GM23338 (cell line): Measurements from ENCODE around the gene RFX6. TPM values are rescaled to one million over a fixed set of nuclear protein-coding genes. Genes with fewer than 3 reads are reported as not detected.

Source experiments
- ATAC-seq: fragments of 200-7000 bp; cut with Tn5 transposase; 3 replicates; pipeline ENCODE4 v1.9.1; 2020
- DNase-seq: peaks from one replicate; pipeline ENCODE4 v3.0.0-alpha.2; 2015; ENCODE audit warnings: low spot score
- H2AFZ ChIP-seq: fragments of 200-600 bp; sonication (generic); 2 replicates; pipeline ENCODE4 v1.8.0; 2016; ENCODE audit warnings: antibody characterized with exemption, mild to moderate bottlenecking, moderate library complexity
- H3F3A ChIP-seq: fragments of 200-600 bp; sonication (generic); replicated peaks from 2 replicates; pipeline ENCODE4 v1.8.0; 2017; ENCODE audit warnings: antibody characterized with exemption, mixed run types, low read depth
- H3K27ac ChIP-seq: fragments of 200-600 bp; sonication (generic); 2 replicates; pipeline ENCODE4 v1.6.1; 2016; ENCODE audit warnings: low read depth
- H3K27me3 ChIP-seq: fragments of 200-600 bp; sonication (generic); 2 replicates; pipeline ENCODE4 v1.8.0; 2016; ENCODE audit warnings: mild to moderate bottlenecking, mixed run types, moderate library complexity; ENCODE audit not compliant: insufficient read depth
- H3K36me3 ChIP-seq: fragments of 200-600 bp; sonication (generic); 2 replicates; pipeline ENCODE4 v1.8.0; 2016; ENCODE audit warnings: mild to moderate bottlenecking; ENCODE audit not compliant: insufficient read depth
- H3K4me1 ChIP-seq: fragments of 200-600 bp; sonication (generic); 2 replicates; pipeline ENCODE4 v1.8.0; 2016; ENCODE audit warnings: mild to moderate bottlenecking, moderate library complexity; ENCODE audit not compliant: insufficient read depth
- H3K4me2 ChIP-seq: fragments of 200-600 bp; sonication (generic); 2 replicates; pipeline ENCODE4 v1.7.1; 2017; ENCODE audit warnings: mixed run types
- H3K4me3 ChIP-seq: fragments of 200-600 bp; sonication (generic); 2 replicates; pipeline ENCODE4 v1.6.1; 2016; ENCODE audit warnings: mixed run types
- H3K79me2 ChIP-seq: fragments of 200-600 bp; sonication (generic); replicated peaks from 2 replicates; pipeline ENCODE4 v1.8.0; 2017; ENCODE audit warnings: mild to moderate bottlenecking; ENCODE audit not compliant: insufficient read depth
- H3K9me2 ChIP-seq: fragments of 200-600 bp; sonication (generic); 2 replicates; pipeline ENCODE4 v1.8.0; 2017; ENCODE audit not compliant: insufficient read depth
- H4K20me1 ChIP-seq: fragments of 200-600 bp; sonication (generic); replicated peaks from 2 replicates; pipeline ENCODE4 v1.8.0; 2017; ENCODE audit warnings: mild to moderate bottlenecking; ENCODE audit not compliant: insufficient read depth
- H3K27ac Mint-ChIP-seq: 2 replicates; pipeline ENCODE4 v1.8.0; 2020; ENCODE audit warnings: inconsistent platforms, mild to moderate bottlenecking, moderate library complexity, mixed read lengths
- H3K27me3 Mint-ChIP-seq: 3 replicates; pipeline ENCODE4 v1.8.0; 2022; ENCODE audit warnings: low read depth, mild to moderate bottlenecking, moderate library complexity, mixed read lengths, inconsistent platforms; ENCODE audit not compliant: insufficient read depth, poor library complexity
- H3K36me3 Mint-ChIP-seq: 3 replicates; pipeline ENCODE4 v1.8.0; 2021; ENCODE audit warnings: low read depth, mild to moderate bottlenecking, inconsistent platforms, moderate library complexity, mixed read lengths
- H3K4me1 Mint-ChIP-seq: 3 replicates; pipeline ENCODE4 v1.8.0; 2020; ENCODE audit warnings: mild to moderate bottlenecking, inconsistent platforms, mixed read lengths
- H3K4me3 Mint-ChIP-seq: 3 replicates; pipeline ENCODE4 v1.8.0; 2021; ENCODE audit warnings: moderate library complexity, mild to moderate bottlenecking, inconsistent platforms, mixed read lengths
- H3K9me3 Mint-ChIP-seq: 3 replicates; pipeline ENCODE4 v1.8.0; 2020; ENCODE audit warnings: moderate library complexity, mild to moderate bottlenecking, inconsistent platforms, mixed read lengths
- CREB1 ChIP-seq: fragments of 250-450 bp; sonication (Bioruptor Pico); IDR thresholded peaks from 2 replicates; pipeline ENCODE4 v1.5.0; 2020; ENCODE audit warnings: low read depth, mild to moderate bottlenecking, moderate library complexity
- ETS1 ChIP-seq: IDR thresholded peaks from 2 replicates; pipeline ENCODE4 v1.6.1; 2016; ENCODE audit warnings: antibody characterized with exemption
- EZH2 ChIP-seq: fragments of 200-600 bp; sonication (generic); IDR thresholded peaks from one replicate; pipeline ENCODE4 v1.8.0; 2017; ENCODE audit warnings: antibody characterized with exemption, mild to moderate bottlenecking, low read depth; ENCODE audit not compliant: unreplicated experiment
- JUNB ChIP-seq: IDR thresholded peaks from one replicate; pipeline ENCODE4 v1.6.1; 2016; ENCODE audit warnings: antibody characterized with exemption; ENCODE audit not compliant: unreplicated experiment
- NANOG ChIP-seq: IDR thresholded peaks from 2 replicates; pipeline ENCODE4 v1.6.1; 2016; ENCODE audit warnings: antibody characterized with exemption, borderline replicate concordance
- ZNF114 ChIP-seq: fragments of 250-450 bp; sonication (Bioruptor Pico); IDR thresholded peaks from 2 replicates; pipeline ENCODE4 v1.5.0; 2020; ENCODE audit warnings: mild to moderate bottlenecking, moderate library complexity
- ZNF331 ChIP-seq: fragments of 250-450 bp; sonication (Bioruptor Pico); IDR thresholded peaks from 2 replicates; pipeline ENCODE4 v1.5.0; 2020; ENCODE audit warnings: low read depth, mild to moderate bottlenecking, moderate library complexity
- ZNF462 ChIP-seq: fragments of 250-450 bp; sonication (Bioruptor Pico); IDR thresholded peaks from 2 replicates; pipeline ENCODE4 v1.5.0; 2020; ENCODE audit warnings: mild to moderate bottlenecking, moderate library complexity
- polyA plus RNA-seq: library from polyadenylated mRNA; unstranded; fragments of >200 nt; fragmentation: Nextera tagmentation; extraction: Ambion mirVana; gene quantifications from 2 replicates; pipeline ENCODE4 v1.2.1, GENCODE V29; 2016
- total RNA-seq: library from RNA; depleted of rRNA; stranded (reverse); fragments of >200 nt; shearing (Covaris generic); gene quantifications from 2 replicates; pipeline ENCODE4 v1.2.3, GENCODE V29; 2014
- TF ChIP-seq, protein P1 (sequence below): IDR thresholded peaks from one replicate; pipeline ENCODE4 v1.6.1; 2018; ENCODE audit warnings: antibody characterized with exemption; ENCODE audit not compliant: unreplicated experiment

RFX6 gene
- total and polyA plus RNA-seq, 2 experiments from 2014 or later: 0.35 TPM; not detected in 1

DNA sequence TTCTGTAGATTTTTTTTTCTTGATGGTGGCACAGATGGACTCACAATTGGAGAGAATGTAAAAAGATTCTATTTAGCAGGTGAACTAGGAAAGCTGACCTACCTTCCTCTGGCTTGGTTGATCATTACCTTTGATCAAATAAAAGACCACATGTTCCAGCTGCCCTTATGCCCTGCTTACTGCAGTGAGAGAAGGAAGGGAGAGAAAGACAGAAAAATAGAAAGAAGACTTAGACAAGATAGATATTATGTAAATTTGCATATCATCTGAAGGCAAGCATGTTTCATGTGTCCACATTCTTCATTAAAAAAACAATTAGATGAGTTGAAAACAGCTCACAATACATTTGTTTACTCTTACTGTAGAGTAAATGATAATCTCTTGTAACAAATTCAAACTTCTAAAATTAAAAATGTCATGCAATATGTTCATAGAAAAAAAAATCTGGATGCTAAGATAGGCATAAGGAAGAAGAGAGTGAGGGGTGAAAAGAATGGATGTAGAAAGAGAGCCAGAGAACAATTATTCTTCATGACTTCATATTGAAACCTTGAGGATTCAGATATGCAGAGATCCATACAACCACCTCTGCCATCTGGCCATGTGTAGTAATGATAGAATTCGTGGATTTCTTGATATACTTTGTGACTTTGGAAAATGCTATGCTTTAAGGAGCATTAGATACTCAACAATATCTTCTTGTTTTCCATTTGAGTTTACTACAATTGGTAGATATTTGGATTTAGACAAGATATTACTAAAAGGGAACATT, 71.7 kb downstream of the RFX6 start (continued):
- no peak for TF ChIP-seq JUNB
- TF ChIP-seq, protein P1, sequence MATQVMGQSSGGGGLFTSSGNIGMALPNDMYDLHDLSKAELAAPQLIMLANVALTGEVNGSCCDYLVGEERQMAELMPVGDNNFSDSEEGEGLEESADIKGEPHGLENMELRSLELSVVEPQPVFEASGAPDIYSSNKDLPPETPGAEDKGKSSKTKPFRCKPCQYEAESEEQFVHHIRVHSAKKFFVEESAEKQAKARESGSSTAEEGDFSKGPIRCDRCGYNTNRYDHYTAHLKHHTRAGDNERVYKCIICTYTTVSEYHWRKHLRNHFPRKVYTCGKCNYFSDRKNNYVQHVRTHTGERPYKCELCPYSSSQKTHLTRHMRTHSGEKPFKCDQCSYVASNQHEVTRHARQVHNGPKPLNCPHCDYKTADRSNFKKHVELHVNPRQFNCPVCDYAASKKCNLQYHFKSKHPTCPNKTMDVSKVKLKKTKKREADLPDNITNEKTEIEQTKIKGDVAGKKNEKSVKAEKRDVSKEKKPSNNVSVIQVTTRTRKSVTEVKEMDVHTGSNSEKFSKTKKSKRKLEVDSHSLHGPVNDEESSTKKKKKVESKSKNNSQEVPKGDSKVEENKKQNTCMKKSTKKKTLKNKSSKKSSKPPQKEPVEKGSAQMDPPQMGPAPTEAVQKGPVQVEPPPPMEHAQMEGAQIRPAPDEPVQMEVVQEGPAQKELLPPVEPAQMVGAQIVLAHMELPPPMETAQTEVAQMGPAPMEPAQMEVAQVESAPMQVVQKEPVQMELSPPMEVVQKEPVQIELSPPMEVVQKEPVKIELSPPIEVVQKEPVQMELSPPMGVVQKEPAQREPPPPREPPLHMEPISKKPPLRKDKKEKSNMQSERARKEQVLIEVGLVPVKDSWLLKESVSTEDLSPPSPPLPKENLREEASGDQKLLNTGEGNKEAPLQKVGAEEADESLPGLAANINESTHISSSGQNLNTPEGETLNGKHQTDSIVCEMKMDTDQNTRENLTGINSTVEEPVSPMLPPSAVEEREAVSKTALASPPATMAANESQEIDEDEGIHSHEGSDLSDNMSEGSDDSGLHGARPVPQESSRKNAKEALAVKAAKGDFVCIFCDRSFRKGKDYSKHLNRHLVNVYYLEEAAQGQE: no peak
- TF ChIP-seq NANOG: no peak
- no peak for TF ChIP-seq ZNF114 (CRISPR knock-in tag)

- Mint-ChIP-seq H3K9me3 (no peaks in the 10 kb centered on the region; the same call in 2 of the 3 replicates), H3K36me3 (no peaks in the 10 kb centered on the region), H3K27ac (peak overlapping the region; percentile 73), H3K4me1 (peaks cover 16% of the 10 kb centered on the region; the same call in 2 of the 3 replicates), H3K27me3 (peaks cover 4% of the 10 kb centered on the region), H3K4me3 (no peak overlapping the region)
- no peak overlapping the region for H3K4me3 ChIP-seq
- no peaks in the 10 kb centered on the region for H3F3A ChIP-seq
- no peak overlapping the region for H2AFZ ChIP-seq
- H3K36me3 ChIP-seq: no peaks in the 10 kb centered on the region
- no peaks in the 10 kb centered on the region for H3K27me3 ChIP-seq
- H3K27ac ChIP-seq: no peak overlapping the region
- no peak overlapping the region for H3K4me2 ChIP-seq
- H3K79me2 ChIP-seq: no peaks in the 10 kb centered on the region
- no peaks in the 10 kb centered on the region for H4K20me1 ChIP-seq
- ATAC-seq (no peak), DNase-seq (peak; percentile 44)
- no peaks in the 10 kb centered on the region for H3K9me2 ChIP-seq
- peaks cover 10% of the 10 kb centered on the region for H3K4me1 ChIP-seq
- TF ChIP-seq CREB1 (CRISPR knock-in tag) (no peak), ETS1 (no peak), JUNB (no peak), EZH2 (no peak), ZNF331 (CRISPR knock-in tag) (no peak), ZNF462 (CRISPR knock-in tag) (no peak)
- TF ChIP-seq, protein P1: no peak
Measured at GRCh38 chr6:116949964-116950363, 72.9 kb downstream of the RFX6 start.
